22Rv1 (cell line): Measurements from ENCODE around the gene MAGT1.

Experiments
- ZFX ChIP-seq: fragments of 450-650 bp; IDR thresholded peaks from 2 replicates; pipeline ENCODE4 v1.6.1; 2017; ENCODE audit warnings: antibody characterized with exemption, borderline replicate concordance
- TF ChIP-seq, protein P1 (sequence below): fragments of 450-650 bp; IDR thresholded peaks from 2 replicates; pipeline ENCODE4 v1.5.1; 2017; ENCODE audit warnings: mild to moderate bottlenecking

- TF ChIP-seq, protein P1, sequence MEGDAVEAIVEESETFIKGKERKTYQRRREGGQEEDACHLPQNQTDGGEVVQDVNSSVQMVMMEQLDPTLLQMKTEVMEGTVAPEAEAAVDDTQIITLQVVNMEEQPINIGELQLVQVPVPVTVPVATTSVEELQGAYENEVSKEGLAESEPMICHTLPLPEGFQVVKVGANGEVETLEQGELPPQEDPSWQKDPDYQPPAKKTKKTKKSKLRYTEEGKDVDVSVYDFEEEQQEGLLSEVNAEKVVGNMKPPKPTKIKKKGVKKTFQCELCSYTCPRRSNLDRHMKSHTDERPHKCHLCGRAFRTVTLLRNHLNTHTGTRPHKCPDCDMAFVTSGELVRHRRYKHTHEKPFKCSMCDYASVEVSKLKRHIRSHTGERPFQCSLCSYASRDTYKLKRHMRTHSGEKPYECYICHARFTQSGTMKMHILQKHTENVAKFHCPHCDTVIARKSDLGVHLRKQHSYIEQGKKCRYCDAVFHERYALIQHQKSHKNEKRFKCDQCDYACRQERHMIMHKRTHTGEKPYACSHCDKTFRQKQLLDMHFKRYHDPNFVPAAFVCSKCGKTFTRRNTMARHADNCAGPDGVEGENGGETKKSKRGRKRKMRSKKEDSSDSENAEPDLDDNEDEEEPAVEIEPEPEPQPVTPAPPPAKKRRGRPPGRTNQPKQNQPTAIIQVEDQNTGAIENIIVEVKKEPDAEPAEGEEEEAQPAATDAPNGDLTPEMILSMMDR = no peak
- TF ChIP-seq ZFX = no peak
Measured at GRCh38 chrX:77892887-77893286, 2.3 kb downstream of the MAGT1 start.
